DLD1 (cell line): ENCODE measurements around the gene CLIC5.

Source experiments
- in situ Hi-C: cut with HindIII; loops from 2 replicates; pipeline ENCODE4 v1.10.0; 2017; ENCODE audit warnings: low sequenced_read_pairs

Gene CLIC5

DNA sequence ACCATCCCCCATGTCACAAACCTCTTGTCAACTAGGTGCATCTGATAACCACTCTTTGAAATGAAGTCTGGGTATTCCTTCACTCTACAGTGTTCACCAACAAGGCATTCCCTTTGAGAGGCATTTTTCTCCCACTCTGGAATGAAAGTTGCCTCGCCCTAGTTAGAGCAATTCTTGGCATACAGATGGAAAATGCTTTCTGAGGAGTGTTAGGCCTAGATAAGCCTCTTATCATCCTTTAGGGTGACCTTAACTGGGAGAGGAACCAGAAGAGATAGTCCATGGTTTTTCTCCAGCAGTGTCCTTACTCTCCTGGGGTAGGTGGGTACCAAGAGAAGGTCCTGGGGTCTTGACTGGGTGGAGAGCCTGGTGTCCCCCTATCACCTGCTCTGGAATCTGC lies 14.8 kb downstream of the CLIC5 start:
- in situ Hi-C loops = no loop called here

GRCh38 chr6:45998524-45998923 lies 17.1 kb downstream of the CLIC5 start:
- in situ Hi-C loops = no loop called here

- in situ Hi-C loops = no loop called here
These were observed 17.7 kb downstream of the CLIC5 start for GRCh38 chr6:45997875-45998506.

DNA sequence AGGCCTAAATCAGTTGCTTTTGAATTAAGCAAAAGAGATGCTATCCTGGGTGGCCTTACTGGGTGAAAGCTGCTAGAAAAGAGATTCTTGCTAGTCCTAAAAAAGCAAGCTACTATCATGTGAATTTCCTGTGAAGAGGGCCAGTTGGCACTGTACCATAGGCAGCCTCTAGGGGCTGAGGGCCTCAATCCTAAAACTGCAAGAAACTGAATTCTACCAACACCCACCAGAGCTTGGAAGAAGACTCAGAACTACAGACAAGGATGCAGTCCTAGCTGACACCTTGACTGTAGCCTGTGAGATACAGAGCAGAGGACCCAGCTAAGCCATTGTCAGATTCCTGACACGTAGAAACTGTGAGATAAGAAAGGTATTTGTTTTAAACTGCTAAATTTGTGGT lies 24.5 kb downstream of the CLIC5 start:
- in situ Hi-C loops = no loop called here

GRCh38 chr6:45990162-45990561 lies 25.5 kb downstream of the CLIC5 start:
- in situ Hi-C loops = no loop called here

GRCh38 chr6:45988635-45989034 lies 27.0 kb downstream of the CLIC5 start:
- in situ Hi-C loops = no loop called here

DNA sequence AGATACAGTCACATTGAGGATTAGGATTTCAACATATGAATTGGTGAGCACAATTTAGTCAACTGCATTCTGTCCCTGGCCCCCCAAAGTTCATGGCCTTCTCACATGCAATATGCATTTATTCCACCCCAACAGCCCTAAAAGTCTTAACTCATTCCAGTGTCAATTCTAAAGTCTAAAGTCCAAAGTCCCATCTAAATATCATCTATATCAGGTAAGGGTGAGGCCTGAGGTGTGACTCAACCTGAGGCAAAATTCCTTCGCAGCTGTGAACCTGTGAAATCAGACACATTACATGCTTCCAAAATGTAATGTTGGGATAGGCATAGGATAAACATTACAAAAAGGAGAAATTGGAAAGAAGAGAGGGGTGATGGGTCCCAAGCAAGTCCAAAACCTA lies 27.8 kb downstream of the CLIC5 start:
- in situ Hi-C loops = no loop called here

DNA sequence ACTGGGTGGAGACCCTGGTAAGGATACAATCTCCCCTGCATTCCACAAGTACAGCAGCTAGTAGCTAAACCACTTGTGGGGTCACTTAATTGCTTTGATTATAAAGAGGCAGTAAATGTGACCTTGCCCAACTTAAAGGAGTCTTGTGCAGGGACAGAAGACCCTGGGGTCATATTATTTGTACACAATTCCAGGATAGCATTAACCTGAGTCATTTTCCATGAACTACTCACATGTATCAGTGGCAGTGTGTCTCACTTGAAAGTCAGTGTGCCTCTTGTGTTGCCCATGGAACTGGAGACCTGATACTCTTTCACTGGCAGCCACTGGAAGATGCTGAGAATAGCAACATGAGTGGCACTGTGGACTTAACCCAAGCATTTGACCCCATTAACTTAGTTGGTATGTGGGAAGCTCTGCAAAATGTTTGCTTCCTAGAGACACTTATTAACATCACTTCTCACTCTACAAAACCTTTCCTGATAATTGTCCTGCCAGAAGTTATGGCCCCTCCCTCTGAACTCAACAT lies 28.9 kb downstream of the CLIC5 start:
- in situ Hi-C loops = no loop called here

GRCh38 chr6:45984788-45985425 lies 30.8 kb downstream of the CLIC5 start:
- in situ Hi-C loops = no loop called here

GRCh38 chr6:45984347-45984746 lies 31.3 kb downstream of the CLIC5 start:
- in situ Hi-C loops = no loop called here

DNA sequence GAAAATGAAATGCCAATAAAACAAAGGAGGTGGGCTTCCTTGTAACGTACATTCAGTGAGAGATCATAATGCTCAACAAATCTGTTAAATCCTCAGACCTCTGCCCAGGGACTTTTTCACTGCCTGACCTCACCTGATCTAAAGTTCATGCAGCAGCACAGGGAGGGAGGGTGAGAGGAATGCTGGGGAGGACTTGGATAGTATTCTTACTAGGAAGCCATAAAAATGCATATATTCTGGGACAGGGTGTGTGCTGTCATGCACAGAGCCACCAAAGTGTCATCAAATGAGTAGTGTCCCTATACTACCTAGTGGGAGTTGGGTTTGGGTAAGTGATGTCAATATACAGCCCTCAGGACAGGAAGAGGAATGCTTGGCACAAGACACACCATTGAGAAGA lies 32.6 kb downstream of the CLIC5 start:
- in situ Hi-C loops = no loop called here

GRCh38 chr6:45982280-45983036 lies 33.2 kb downstream of the CLIC5 start:
- in situ Hi-C loops = no loop called here

DNA sequence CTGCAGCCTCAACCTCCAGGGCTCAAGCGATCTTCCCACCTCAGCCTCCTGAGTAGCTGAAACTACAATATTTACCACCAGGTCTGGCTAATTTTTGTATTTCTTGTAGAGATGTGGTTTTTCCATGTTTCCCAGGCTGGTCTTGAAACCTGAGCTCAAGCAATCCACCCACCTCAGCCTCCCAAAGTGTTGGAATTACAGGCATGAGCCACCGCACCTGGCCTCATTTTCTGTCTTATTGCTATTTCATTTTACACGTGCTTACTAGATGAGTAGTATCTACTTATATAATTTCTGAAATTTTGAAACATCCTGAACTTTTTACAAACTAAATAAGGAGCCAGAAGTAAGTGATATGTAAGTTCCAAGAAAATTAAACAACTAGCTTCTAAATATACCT lies 34.6 kb downstream of the CLIC5 start:
- in situ Hi-C loops = no loop called here

DNA sequence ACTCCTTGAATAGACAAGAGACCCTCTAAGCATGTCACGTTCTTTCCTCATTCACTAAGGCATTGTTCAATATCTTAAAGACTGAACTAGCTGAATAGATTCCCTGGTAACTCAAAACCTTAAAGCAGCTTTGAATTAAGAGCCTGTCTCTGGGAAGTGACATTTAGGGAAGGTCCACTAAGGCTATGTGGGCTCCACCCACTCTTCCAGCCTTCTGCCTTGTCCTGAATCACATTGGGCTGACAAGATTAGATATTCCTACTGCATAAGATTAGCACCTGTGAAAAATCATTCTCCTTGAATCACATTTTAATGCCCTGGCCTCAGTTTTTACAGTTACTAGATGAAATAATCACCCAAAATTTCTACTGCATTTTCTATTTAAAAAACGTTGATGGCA lies 36.3 kb downstream of the CLIC5 start:
- in situ Hi-C loops = no loop called here

GRCh38 chr6:45974596-45974995 lies 41.1 kb downstream of the CLIC5 start:
- in situ Hi-C loops = no loop called here

DNA sequence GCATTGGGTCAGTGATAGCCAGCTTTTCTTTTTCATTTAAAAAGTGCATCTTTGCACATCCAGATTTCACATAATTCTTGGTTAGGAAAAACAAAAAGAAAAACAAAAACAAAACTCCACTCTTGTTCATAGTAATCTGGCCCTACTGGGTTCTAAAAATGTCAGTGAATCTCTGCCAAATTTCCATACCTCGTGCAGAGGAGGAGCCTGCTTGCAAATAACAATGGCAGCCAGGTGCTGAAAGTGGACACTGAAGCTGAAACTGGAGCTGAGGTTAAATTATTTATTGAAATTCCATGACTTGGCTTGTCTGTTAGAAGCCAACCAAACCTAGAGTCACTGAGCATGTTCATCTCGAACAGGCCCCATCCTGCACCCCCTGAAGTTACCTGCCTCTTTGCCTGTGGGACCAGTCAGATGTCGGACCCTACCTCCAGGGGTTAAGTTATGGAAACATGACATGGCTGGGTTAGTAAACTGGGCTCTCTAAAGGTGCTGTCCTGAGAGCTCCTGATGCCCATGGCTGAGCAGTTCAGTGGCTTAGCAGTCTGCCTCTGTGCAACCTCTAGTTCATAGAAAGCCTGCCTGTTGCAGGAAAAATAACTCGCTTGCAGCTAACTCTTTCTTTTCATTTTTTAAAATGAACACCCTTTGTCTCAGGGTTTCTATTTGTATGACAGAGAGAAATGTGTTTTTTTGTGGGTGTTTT lies 42.7 kb downstream of the CLIC5 start:
- in situ Hi-C loops = no loop called here

GRCh38 chr6:45971287-45971686 lies 44.4 kb downstream of the CLIC5 start:
- in situ Hi-C loops = no loop called here

- in situ Hi-C loops = no loop called here
These were observed 45.3 kb downstream of the CLIC5 start for GRCh38 chr6:45970326-45970725.

- in situ Hi-C loops = no loop called here
These were observed 45.8 kb downstream of the CLIC5 start for GRCh38 chr6:45969883-45970282.

DNA sequence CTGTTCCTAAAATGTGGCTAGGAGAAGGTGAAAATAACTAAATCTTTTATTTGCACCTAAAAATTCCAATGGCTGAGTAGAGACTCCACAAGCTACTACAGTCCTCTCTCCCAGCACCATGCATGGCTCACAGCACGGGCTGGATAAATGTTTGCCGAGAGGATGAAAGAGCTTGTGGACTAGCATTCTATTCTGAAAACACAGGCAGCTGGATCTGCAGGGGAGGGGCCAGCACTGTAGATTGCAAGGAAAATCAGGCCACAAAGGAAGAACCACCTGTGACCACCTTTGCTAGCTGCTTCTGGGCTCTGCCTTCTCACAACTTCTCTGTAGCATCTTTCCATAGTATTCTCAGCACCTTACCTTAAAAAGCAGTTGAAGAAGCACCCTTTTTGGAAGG lies 46.6 kb downstream of the CLIC5 start:
- in situ Hi-C loops = no loop called here

DNA sequence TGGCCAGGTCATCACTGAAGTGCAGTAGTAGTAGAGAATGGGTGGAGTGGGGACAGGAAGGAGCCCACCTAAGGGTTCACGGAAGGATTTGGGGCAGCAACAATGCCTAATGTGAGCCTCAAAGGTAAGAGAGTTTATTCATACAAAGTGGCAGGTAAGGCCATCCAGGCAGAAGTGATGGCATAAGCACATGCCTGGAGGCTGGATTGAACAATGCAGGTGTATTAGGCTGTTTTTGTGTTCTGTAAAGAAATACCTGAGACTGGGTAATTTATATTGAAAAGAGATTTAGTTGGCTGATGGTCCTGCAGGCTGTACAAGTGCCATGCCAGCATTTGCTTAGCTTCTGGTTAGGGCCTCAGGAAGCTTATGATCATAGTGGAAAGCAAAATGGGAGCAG lies 48.3 kb downstream of the CLIC5 start:
- in situ Hi-C loops = no loop called here
